ENCODE data around the gene CDHR3.

CDHR3 gene

GRCh38 chr7:106016331-106016730, 53.3 kb downstream of the CDHR3 start (continued):
- TF ChIP-seq ZBTB11 (tag by site-specific recombination; conservative IDR thresholded peaks at IDR 0.05; ENCODE audit: low read depth) (no peak), ZNF140 (tag by site-specific recombination; IDR thresholded peaks at IDR 0.05) (no peak), PRDM2 (tag by site-specific recombination; IDR thresholded peaks at IDR 0.05; ENCODE audit: borderline replicate concordance) (no peak), PRDM1 (tag by site-specific recombination; IDR thresholded peaks at IDR 0.05) (peak; percentile 55), ZNF830 (tag by site-specific recombination; IDR thresholded peaks at IDR 0.05; ENCODE audit: low read depth) (no peak)

GRCh38 chr7:106017657-106018056, 54.6 kb downstream of the CDHR3 start:
- Histone ChIP-seq H3K27ac (ENCODE audit: extremely low read depth, low read depth, low read length) (no peak overlapping the region), H3K9me3 (ENCODE audit: control insufficient read depth, insufficient read depth, low read depth, low read length) (no peaks in the 10 kb centered on the region), H3K4me3 (ENCODE audit: low read depth, low read length) (no peak overlapping the region), H3K4me1 (ENCODE audit: control insufficient read depth, insufficient read depth, low read length) (no peaks in the 10 kb centered on the region), H3K36me3 (ENCODE audit: control insufficient read depth in 2 of 2, insufficient read depth in 1 of 2, low read length in 2 of 2) (no peaks in the 10 kb centered on the region)
- TF ChIP-seq ZNF549 (tag by site-specific recombination; IDR thresholded peaks at IDR 0.05) (no peak), KLF1 (tag by site-specific recombination; IDR thresholded peaks at IDR 0.05) (no peak), ZNF514 (tag by site-specific recombination; IDR thresholded peaks at IDR 0.05) (no peak), ZIC2 (tag by site-specific recombination; IDR thresholded peaks at IDR 0.05) (no peak), REPIN1 (tag by site-specific recombination; IDR thresholded peaks at IDR 0.05; ENCODE audit: low read depth) (no peak), TCF7L2 (IDR thresholded peaks at IDR 0.05; ENCODE audit: borderline replicate concordance, low read depth, low read length) (no peak), ZNF2 (tag by site-specific recombination; IDR thresholded peaks at IDR 0.05) (no peak), ZNF791 (tag by site-specific recombination; IDR thresholded peaks at IDR 0.05) (no peak), ZNF596 (tag by site-specific recombination; IDR thresholded peaks at IDR 0.05) (no peak), PRDM6 (tag by site-specific recombination; IDR thresholded peaks at IDR 0.05) (no peak), ZBTB10 (tag by site-specific recombination; IDR thresholded peaks at IDR 0.05) (no peak)
- POLR2A ChIA-PET: no interaction called here
- CTCF ChIA-PET: interaction anchor here (1.2 kb wide), 1 partner anchor 24 kb away, joined by 3 read pairs; no protein-coding TSS in a partner anchor

All from HEK293 (cell line).